H9 (cell line): ENCODE measurements around the gene TTC28. TPM values are rescaled to one million over a fixed set of nuclear protein-coding genes. Genes with fewer than 3 reads are reported as not detected.

Experiments used
- DNase-seq: peaks from one replicate; pipeline ENCODE4 v3.0.0-alpha.2; 2017
- H2AFZ ChIP-seq: one replicate; pipeline ENCODE4 v1.6.1; 2013; ENCODE audit warnings: mild to moderate bottlenecking, low read length, control low read depth, moderate library complexity
- H2AK5ac ChIP-seq: 2 replicates; pipeline ENCODE4 v1.6.1; 2013; ENCODE audit warnings: low read length, control low read depth, mixed read lengths; ENCODE audit not compliant: insufficient read length
- H2BK120ac ChIP-seq: one replicate; pipeline ENCODE4 v1.6.1; 2013; ENCODE audit warnings: low read depth, mild to moderate bottlenecking, low read length, control low read depth, inconsistent platforms; ENCODE audit not compliant: poor library complexity, severe bottlenecking
- H2BK12ac ChIP-seq: 2 replicates; pipeline ENCODE4 v1.6.1; 2013; ENCODE audit warnings: low read length, control low read depth, mixed read lengths, low read depth; ENCODE audit not compliant: insufficient read length
- H2BK15ac ChIP-seq: 2 replicates; pipeline ENCODE4 v1.6.1; 2013; ENCODE audit warnings: low read depth, low read length, control low read depth
- H2BK20ac ChIP-seq: one replicate; pipeline ENCODE4 v1.6.1; 2013; ENCODE audit warnings: low read depth, mild to moderate bottlenecking, low read length, control low read depth, inconsistent platforms; ENCODE audit not compliant: poor library complexity, severe bottlenecking
- H2BK5ac ChIP-seq: 2 replicates; pipeline ENCODE4 v1.6.1; 2013; ENCODE audit warnings: low read length, control low read depth, mixed read lengths; ENCODE audit not compliant: insufficient read length
- H3K14ac ChIP-seq: 2 replicates; pipeline ENCODE4 v1.6.1; 2013; ENCODE audit warnings: low read length, control low read depth; ENCODE audit not compliant: insufficient read depth
- H3K18ac ChIP-seq: 2 replicates; pipeline ENCODE4 v1.6.1; 2013; ENCODE audit warnings: low read depth, mild to moderate bottlenecking, mixed read lengths, low read length, control low read depth; ENCODE audit not compliant: insufficient read length
- H3K23ac ChIP-seq: 2 replicates; pipeline ENCODE4 v1.6.1; 2013; ENCODE audit warnings: low read length, control low read depth, mixed read lengths, low read depth; ENCODE audit not compliant: insufficient read length
- H3K23me2 ChIP-seq: 2 replicates; pipeline ENCODE4 v1.6.1; 2013; ENCODE audit warnings: low read depth, mild to moderate bottlenecking, mixed read lengths, low read length, control low read depth; ENCODE audit not compliant: insufficient read length, poor library complexity, severe bottlenecking
- H3K27ac ChIP-seq: 2 replicates; pipeline ENCODE4 v1.5.1; 2013; ENCODE audit warnings: low read length, control low read depth, mixed read lengths, low read depth; ENCODE audit not compliant: insufficient read length
- H3K27me3 ChIP-seq: 2 replicates; pipeline ENCODE4 v1.6.1; 2013; ENCODE audit warnings: low read length, control low read depth, inconsistent platforms; ENCODE audit not compliant: insufficient read depth
- H3K4ac ChIP-seq: 2 replicates; pipeline ENCODE4 v1.6.1; 2013; ENCODE audit warnings: low read depth, mild to moderate bottlenecking, control low read depth, inconsistent platforms, low read length, moderate library complexity
- H3K4me1 ChIP-seq: 2 replicates; pipeline ENCODE4 v1.6.1; 2013; ENCODE audit warnings: low read length, control low read depth, inconsistent platforms; ENCODE audit not compliant: insufficient read depth
- H3K4me2 ChIP-seq: 2 replicates; pipeline ENCODE4 v1.6.1; 2013; ENCODE audit warnings: low read length, control low read depth, mixed read lengths; ENCODE audit not compliant: insufficient read length, insufficient read depth
- H3K56ac ChIP-seq: 2 replicates; pipeline ENCODE4 v1.6.1; 2013; ENCODE audit warnings: low read depth, mild to moderate bottlenecking, mixed read lengths, low read length, control low read depth; ENCODE audit not compliant: insufficient read length
- H3K79me1 ChIP-seq: 2 replicates; pipeline ENCODE4 v1.6.1; 2013; ENCODE audit warnings: low read depth, mild to moderate bottlenecking, moderate library complexity, low read length, control low read depth, inconsistent platforms; ENCODE audit not compliant: insufficient read depth, poor library complexity, severe bottlenecking
- H3K79me2 ChIP-seq: 2 replicates; pipeline ENCODE4 v1.6.1; 2013; ENCODE audit warnings: low read length, control low read depth, inconsistent platforms; ENCODE audit not compliant: insufficient read depth
- H3K9ac ChIP-seq: 2 replicates; pipeline ENCODE4 v1.6.1; 2013; ENCODE audit warnings: low read length, control low read depth, mixed read lengths; ENCODE audit not compliant: insufficient read length; ENCODE audit errors: extremely low read depth
- H3K9me3 ChIP-seq: one replicate; pipeline ENCODE4 v1.6.1; 2013; ENCODE audit warnings: low read depth, low read length, inconsistent platforms; ENCODE audit not compliant: control insufficient read depth
- H3T11ph ChIP-seq: one replicate; pipeline ENCODE4 v1.6.1; 2013; ENCODE audit warnings: mild to moderate bottlenecking, low read length, control low read depth, inconsistent platforms
- H4K20me1 ChIP-seq: one replicate; pipeline ENCODE4 v1.6.1; 2013; ENCODE audit not compliant: control insufficient read depth, insufficient read length, insufficient read depth
- H4K5ac ChIP-seq: 2 replicates; pipeline ENCODE4 v1.6.1; 2013; ENCODE audit warnings: low read depth, mild to moderate bottlenecking, mixed read lengths, low read length, control low read depth; ENCODE audit not compliant: insufficient read length
- H4K8ac ChIP-seq: replicated peaks from 2 replicates; pipeline ENCODE4 v1.6.1; 2013; ENCODE audit warnings: low read length, control low read depth, mixed read lengths, low read depth; ENCODE audit not compliant: insufficient read length
- H4K91ac ChIP-seq: 2 replicates; pipeline ENCODE4 v1.6.1; 2013; ENCODE audit warnings: low read depth, mild to moderate bottlenecking, moderate library complexity, mixed read lengths, low read length, control low read depth; ENCODE audit not compliant: insufficient read length
- H3K27ac Mint-ChIP-seq, 3 experiments: 2 replicates in 2 of 3; 3 replicates in 1 of 3; pipeline ENCODE4 v1.8.0; 2020 to 2021; ENCODE audit warnings: mixed read lengths in 3 of 3, mild to moderate bottlenecking in 1 of 3, moderate library complexity in 1 of 3
- H3K27me3 Mint-ChIP-seq: 2 replicates; pipeline ENCODE4 v1.8.0; 2021; ENCODE audit warnings: low read depth, mild to moderate bottlenecking, moderate library complexity, mixed read lengths
- H3K36me3 Mint-ChIP-seq, 3 experiments: 2 replicates in 2 of 3; 3 replicates in 1 of 3; pipeline ENCODE4 v1.8.0; 2020 to 2021; ENCODE audit warnings: low read depth in 3 of 3, mixed read lengths in 3 of 3; ENCODE audit not compliant: insufficient read depth in 1 of 3
- H3K4me1 Mint-ChIP-seq, 2 experiments: 2 replicates each; pipeline ENCODE4 v1.8.0; 2020; ENCODE audit warnings: mixed read lengths in 2 of 2
- H3K4me3 Mint-ChIP-seq, 2 experiments: 2 replicates in 1 of 2; 3 replicates in 1 of 2; pipeline ENCODE4 v1.8.0; 2020 to 2021; ENCODE audit warnings: mild to moderate bottlenecking in 2 of 2, mixed read lengths in 2 of 2, moderate library complexity in 1 of 2
- H3K9me3 Mint-ChIP-seq, 2 experiments: 2 replicates in 1 of 2; 3 replicates in 1 of 2; pipeline ENCODE4 v1.8.0; 2020; ENCODE audit warnings: mild to moderate bottlenecking in 2 of 2, mixed read lengths in 2 of 2, moderate library complexity in 1 of 2
- WGBS: extraction: QIAGEN DNeasy Blood & Tissue Kit; methylation state at CpG from one replicate; pipeline ENCODE4 v1.1.7; 2013; ENCODE audit warnings: missing lambda C conversion rate, low lambda C conversion rate, mixed read lengths; ENCODE audit not compliant: insufficient read length; ENCODE audit errors: extremely low coverage; 5-methylcytosine and 5-hydroxymethylcytosine counted together
- total RNA-seq: library from RNA; stranded (reverse); gene quantifications from 2 replicates; pipeline ENCODE4 v1.2.1, GENCODE V29; 2021
- TF ChIP-seq, protein P1 (sequence below): fragments of 200-600 bp; sonication (generic); conservative IDR thresholded peaks from 3 replicates; pipeline ENCODE4 v1.8.0; 2021; ENCODE audit warnings: antibody characterized with exemption, mild to moderate bottlenecking

Gene TTC28
- total RNA-seq, 1 experiment from 2014 or later: 13.6 TPM

DNA sequence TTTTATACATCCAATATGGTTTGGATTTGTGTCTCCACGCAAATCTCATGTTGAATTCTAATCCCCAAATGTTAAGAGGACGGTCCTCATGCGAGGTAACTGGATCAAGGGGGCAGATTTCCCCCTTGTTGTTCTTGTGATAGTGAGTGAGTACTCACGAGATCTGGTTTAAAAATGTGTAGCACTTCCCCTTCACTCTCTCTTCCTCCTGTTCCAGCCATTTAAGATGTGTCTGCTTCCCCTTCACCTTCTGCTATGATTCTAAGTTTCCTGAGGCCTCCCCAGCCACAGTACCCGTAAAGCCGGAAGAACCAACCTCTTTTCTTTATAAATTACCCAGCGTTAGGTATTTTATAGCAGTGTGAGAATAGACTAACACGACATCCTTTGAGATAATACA lies 98.6 kb downstream of the TTC28 start:
- H3K14ac ChIP-seq: no peak overlapping the region
- Mint-ChIP-seq H3K27ac (peak overlapping the region in 1 of 3 experiments; percentile 82; a peak in 4 of 7 replicates), H3K4me1 (peaks cover 5 to 14% of the 10 kb centered on the region in 2 experiments), H3K9me3 (no peaks in the 10 kb centered on the region), H3K36me3 (no peaks in the 10 kb centered on the region), H3K27me3 (peaks cover 7% of the 10 kb centered on the region), H3K4me3 (no peak overlapping the region)
- WGBS: no CpG with 5 or more reads among the region's 8 CpGs
- no peak overlapping the region for H3K4me2 ChIP-seq
- H2BK20ac ChIP-seq: no peak overlapping the region
- no peak overlapping the region for H4K5ac ChIP-seq
- H3T11ph ChIP-seq: no peak overlapping the region
- H4K91ac ChIP-seq: no peak overlapping the region
- H3K23ac ChIP-seq: no peak overlapping the region
- H4K20me1 ChIP-seq: no peaks in the 10 kb centered on the region
- H3K9me3 ChIP-seq: no peaks in the 10 kb centered on the region
- H3K18ac ChIP-seq: no peak overlapping the region
- H3K4me1 ChIP-seq: no peaks in the 10 kb centered on the region; the same call in 1 of the 2 replicates
- H2BK120ac ChIP-seq: no peak overlapping the region
- H2AK5ac ChIP-seq: no peak overlapping the region
- TF ChIP-seq, protein P1, sequence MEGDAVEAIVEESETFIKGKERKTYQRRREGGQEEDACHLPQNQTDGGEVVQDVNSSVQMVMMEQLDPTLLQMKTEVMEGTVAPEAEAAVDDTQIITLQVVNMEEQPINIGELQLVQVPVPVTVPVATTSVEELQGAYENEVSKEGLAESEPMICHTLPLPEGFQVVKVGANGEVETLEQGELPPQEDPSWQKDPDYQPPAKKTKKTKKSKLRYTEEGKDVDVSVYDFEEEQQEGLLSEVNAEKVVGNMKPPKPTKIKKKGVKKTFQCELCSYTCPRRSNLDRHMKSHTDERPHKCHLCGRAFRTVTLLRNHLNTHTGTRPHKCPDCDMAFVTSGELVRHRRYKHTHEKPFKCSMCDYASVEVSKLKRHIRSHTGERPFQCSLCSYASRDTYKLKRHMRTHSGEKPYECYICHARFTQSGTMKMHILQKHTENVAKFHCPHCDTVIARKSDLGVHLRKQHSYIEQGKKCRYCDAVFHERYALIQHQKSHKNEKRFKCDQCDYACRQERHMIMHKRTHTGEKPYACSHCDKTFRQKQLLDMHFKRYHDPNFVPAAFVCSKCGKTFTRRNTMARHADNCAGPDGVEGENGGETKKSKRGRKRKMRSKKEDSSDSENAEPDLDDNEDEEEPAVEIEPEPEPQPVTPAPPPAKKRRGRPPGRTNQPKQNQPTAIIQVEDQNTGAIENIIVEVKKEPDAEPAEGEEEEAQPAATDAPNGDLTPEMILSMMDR: no peak
- H2BK12ac ChIP-seq: no peak overlapping the region
- no peak overlapping the region for H2BK15ac ChIP-seq
- no peak overlapping the region for H2AFZ ChIP-seq
- no peaks in the 10 kb centered on the region for H3K27me3 ChIP-seq
- no peaks in the 10 kb centered on the region for H3K23me2 ChIP-seq
- no peaks in the 10 kb centered on the region for H3K79me2 ChIP-seq
- H4K8ac ChIP-seq: no peak overlapping the region
- H3K56ac ChIP-seq: no peak overlapping the region
- no peak overlapping the region for H3K27ac ChIP-seq
- no peak overlapping the region for H3K4ac ChIP-seq
- H3K9ac ChIP-seq: no peak overlapping the region
- H2BK5ac ChIP-seq: no peak overlapping the region
- no peak for DNase-seq
- H3K79me1 ChIP-seq: no peaks in the 10 kb centered on the region
